ENCODE data around the gene ELN. TPM values are rescaled to one million over a fixed set of nuclear protein-coding genes. Genes with fewer than 3 reads are reported as not detected.

ELN gene
- total RNA-seq, 1 donor from 2014 or later = not detected

DNA sequence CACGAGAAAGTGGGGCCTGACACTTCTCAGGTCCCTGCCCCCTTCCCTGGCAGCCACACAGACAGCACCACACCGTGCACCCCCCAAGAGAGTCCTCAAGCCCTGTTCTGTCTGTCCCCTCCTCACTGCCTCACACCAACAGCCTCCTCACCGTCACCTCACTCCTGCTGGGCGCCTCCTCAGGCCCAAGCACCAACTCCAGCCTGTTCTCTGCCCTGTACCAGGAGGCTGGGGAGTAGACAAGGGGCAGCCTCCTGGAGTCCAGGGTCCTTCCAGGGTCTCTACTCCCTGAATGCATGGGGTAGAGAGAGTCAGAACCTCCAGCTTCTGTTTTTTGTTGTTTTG, 26.9 kb upstream of the ELN start:
- Mint-ChIP-seq H3K27me3 (peaks cover 10% of the 10 kb centered on the region), H3K4me3 (no peak overlapping the region), H3K27ac (no peak overlapping the region), H3K4me1 (peaks cover 3% of the 10 kb centered on the region), H3K9me3 (no peaks in the 10 kb centered on the region), H3K36me3 (ENCODE audit: low read depth) (no peaks in the 10 kb centered on the region)
- POLR2A ChIA-PET = no interaction called here
- CTCF ChIA-PET = no interaction called here
- ATAC-seq (ENCODE audit: low read depth) = no peak
- no peak for DNase-seq
- intact Hi-C loops (cut with micrococcal nuclease) = no loop called here
- TF ChIP-seq, protein P1, sequence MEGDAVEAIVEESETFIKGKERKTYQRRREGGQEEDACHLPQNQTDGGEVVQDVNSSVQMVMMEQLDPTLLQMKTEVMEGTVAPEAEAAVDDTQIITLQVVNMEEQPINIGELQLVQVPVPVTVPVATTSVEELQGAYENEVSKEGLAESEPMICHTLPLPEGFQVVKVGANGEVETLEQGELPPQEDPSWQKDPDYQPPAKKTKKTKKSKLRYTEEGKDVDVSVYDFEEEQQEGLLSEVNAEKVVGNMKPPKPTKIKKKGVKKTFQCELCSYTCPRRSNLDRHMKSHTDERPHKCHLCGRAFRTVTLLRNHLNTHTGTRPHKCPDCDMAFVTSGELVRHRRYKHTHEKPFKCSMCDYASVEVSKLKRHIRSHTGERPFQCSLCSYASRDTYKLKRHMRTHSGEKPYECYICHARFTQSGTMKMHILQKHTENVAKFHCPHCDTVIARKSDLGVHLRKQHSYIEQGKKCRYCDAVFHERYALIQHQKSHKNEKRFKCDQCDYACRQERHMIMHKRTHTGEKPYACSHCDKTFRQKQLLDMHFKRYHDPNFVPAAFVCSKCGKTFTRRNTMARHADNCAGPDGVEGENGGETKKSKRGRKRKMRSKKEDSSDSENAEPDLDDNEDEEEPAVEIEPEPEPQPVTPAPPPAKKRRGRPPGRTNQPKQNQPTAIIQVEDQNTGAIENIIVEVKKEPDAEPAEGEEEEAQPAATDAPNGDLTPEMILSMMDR (IDR thresholded peaks at IDR 0.05) = no peak

DNA sequence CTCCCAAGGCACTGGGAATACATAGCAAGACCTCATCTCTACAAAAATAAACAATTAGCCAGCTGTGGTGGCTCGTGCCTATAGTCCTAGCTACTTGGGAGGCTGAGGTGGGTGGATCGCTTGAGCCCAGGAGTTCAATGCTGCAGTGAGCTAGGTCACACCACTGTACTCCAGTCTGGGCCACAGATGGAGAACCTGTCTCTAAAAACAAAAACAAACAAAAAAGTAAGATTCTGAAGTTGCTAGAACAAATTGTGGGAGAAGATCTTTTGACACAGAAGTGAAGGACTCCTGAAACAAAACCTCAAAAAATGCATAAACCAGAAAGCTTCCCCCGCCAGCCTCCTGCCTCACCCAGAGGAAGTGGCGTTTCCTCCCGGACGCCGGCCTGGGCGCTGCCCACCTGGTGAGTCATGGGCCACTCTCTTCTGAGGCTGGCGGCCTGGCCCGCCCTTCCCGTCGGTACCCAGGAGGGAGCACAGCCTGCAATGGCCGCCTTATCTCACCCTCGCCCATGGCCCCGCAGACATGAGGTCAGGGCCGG, 25.4 kb upstream of the ELN start:
- intact Hi-C loops (cut with micrococcal nuclease) = no loop called here
- Mint-ChIP-seq H3K27ac (no peak overlapping the region), H3K36me3 (ENCODE audit: low read depth) (no peaks in the 10 kb centered on the region), H3K9me3 (no peaks in the 10 kb centered on the region), H3K27me3 (peaks cover 4% of the 10 kb centered on the region), H3K4me1 (peaks cover 3% of the 10 kb centered on the region), H3K4me3 (no peak overlapping the region)
- ChIA-PET POLR2A (no interaction called here), CTCF (no interaction called here)
- DNase-seq (no peak), ATAC-seq (ENCODE audit: low read depth) (no peak)
- TF ChIP-seq, protein P1 (IDR thresholded peaks at IDR 0.05) = no peak

DNA sequence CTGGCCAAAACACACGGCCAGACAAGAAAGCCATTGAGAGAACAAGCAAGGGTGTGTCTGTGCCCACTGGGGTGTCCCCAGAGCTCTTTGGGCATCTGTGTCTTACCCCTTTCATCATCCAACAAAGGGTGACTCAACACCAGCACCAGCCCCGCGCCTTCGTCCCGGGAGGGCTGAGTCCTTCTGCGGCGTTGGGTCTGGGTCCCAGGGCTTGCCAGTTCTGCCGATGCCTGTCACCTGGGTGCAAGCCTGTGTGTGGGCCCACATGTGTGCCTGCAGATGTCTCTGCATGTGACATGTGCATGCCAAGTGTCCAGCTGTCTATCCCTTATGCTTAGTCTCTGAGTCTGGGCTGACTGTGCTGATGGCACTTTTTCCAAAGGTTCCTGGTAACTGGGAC, 24.4 kb upstream of the ELN start:
- POLR2A ChIA-PET = no interaction called here
- Mint-ChIP-seq H3K4me3 (no peak overlapping the region), H3K9me3 (no peaks in the 10 kb centered on the region), H3K27me3 (no peaks in the 10 kb centered on the region), H3K4me1 (peaks cover 3% of the 10 kb centered on the region), H3K36me3 (ENCODE audit: low read depth) (no peaks in the 10 kb centered on the region), H3K27ac (no peak overlapping the region)
- CTCF ChIA-PET = no interaction called here
- intact Hi-C loops (cut with micrococcal nuclease) = no loop called here
- DNase-seq = no peak
- TF ChIP-seq, protein P1 (IDR thresholded peaks at IDR 0.05) = no peak
- no peak for ATAC-seq (ENCODE audit: low read depth)

DNA sequence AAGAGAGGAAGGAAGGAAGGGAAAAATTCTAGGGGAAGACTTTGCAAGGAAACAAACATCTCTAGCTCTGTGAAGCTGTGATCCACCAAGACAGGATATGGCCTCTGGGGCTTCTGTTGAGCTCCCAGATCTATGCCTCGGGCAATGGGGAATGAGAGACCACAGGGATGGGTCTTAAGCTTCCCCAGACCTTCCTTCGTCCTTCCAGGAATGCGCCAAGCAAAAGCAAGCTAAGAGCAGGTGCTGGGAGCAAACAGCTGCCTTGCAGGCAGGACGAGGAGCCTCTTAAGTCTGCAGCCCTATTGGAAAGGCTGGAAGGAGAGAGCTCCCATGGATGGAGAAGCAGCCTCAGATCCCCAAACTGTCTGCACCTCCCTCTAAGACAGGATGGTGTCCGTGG, 21.9 kb upstream of the ELN start:
- CTCF ChIA-PET = interaction anchor here (0.7 kb wide), 1 partner anchor 16 kb away, joined by 3 read pairs; no protein-coding TSS in a partner anchor
- Mint-ChIP-seq H3K9me3 (no peaks in the 10 kb centered on the region), H3K4me1 (peaks cover 3% of the 10 kb centered on the region), H3K27me3 (no peaks in the 10 kb centered on the region), H3K4me3 (no peak overlapping the region), H3K36me3 (ENCODE audit: low read depth) (no peaks in the 10 kb centered on the region), H3K27ac (no peak overlapping the region)
- TF ChIP-seq, protein P1 (IDR thresholded peaks at IDR 0.05) = no peak
- POLR2A ChIA-PET = no interaction called here
- ATAC-seq (ENCODE audit: low read depth) = no peak
- DNase-seq = no peak
- intact Hi-C loops (cut with micrococcal nuclease) = no loop called here

DNA sequence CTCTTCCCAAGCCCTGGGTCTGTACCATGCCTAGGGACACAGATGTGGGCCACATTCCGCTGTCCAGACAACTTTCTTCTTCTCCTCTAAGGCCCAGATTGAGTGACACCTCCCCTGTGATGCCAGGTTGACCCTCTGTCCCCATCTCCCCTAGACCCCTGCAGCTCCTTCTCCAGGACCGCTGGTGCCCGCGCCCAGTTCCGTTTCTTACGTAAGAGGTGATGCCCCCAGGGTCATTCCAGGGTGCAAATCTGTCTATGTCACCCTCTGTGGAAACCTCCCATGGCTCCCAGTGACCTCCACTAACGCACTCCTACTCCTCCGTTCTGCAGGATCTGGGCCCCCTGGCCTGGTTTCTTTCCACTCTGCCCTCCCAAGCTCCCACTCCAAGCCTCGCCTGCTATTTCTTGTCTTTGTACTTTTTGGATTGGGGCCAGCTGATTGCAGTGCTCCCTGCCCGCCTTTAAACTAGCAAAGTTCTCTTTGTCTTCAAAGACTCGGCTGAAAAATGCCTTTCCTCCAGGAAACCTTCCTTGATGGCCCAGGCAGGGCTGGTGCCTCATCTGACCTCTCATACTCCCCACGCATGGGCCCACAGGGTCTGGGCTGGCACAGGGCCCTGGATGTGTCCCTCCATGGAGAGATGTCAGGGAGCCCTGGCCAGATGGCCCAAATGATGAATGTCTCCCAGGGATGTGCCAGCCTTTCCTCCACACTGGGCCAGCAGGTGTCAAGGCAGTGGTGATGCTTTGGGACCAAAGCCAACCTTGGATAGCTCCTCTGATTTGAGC, 21.3 kb upstream of the ELN start:
- TF ChIP-seq, protein P1 (IDR thresholded peaks at IDR 0.05) = no peak
- Mint-ChIP-seq H3K27ac (no peak overlapping the region), H3K27me3 (no peaks in the 10 kb centered on the region), H3K4me1 (peaks cover 3% of the 10 kb centered on the region), H3K4me3 (no peak overlapping the region), H3K9me3 (no peaks in the 10 kb centered on the region), H3K36me3 (ENCODE audit: low read depth) (no peaks in the 10 kb centered on the region)
- DNase-seq = no peak
- POLR2A ChIA-PET = no interaction called here
- ATAC-seq (ENCODE audit: low read depth) = no peak
- intact Hi-C loops (cut with micrococcal nuclease) = no loop called here
- CTCF ChIA-PET = interaction anchor here (0.7 kb wide), 1 partner anchor 16 kb away, joined by 3 read pairs; no protein-coding TSS in a partner anchor
